GM10248 (cell line): ENCODE measurements around the gene CDKAL1.

Experiments
- CTCF ChIA-PET: fragments of 300-600 bp; sonication (Branson Sonifier 250); formaldehyde crosslinking; extraction: SDS; loops from one replicate; lab custom pipeline; 2021; ENCODE audit warnings: antibody characterized with exemption; lab: Yijun Ruan, JAX
- POLR2A ChIA-PET: fragments of 350-650 bp; sonication (Branson Sonifier 250); formaldehyde crosslinking; extraction: SDS; loops from one replicate; lab custom pipeline; 2020; ENCODE audit warnings: antibody characterized with exemption; lab: Yijun Ruan, JAX
- DNase-seq: peaks from one replicate; pipeline ENCODE4 v3.0.0; 2012; ENCODE audit errors: extremely low spot score
- TF ChIP-seq, protein P1 (sequence below): IDR thresholded peaks from 2 replicates; pipeline ENCODE4 v1.5.1; 2012; ENCODE audit warnings: mild to moderate bottlenecking, low read depth; ENCODE audit errors: extremely low read depth, missing control alignments, control extremely low read depth

CDKAL1 gene

DNA sequence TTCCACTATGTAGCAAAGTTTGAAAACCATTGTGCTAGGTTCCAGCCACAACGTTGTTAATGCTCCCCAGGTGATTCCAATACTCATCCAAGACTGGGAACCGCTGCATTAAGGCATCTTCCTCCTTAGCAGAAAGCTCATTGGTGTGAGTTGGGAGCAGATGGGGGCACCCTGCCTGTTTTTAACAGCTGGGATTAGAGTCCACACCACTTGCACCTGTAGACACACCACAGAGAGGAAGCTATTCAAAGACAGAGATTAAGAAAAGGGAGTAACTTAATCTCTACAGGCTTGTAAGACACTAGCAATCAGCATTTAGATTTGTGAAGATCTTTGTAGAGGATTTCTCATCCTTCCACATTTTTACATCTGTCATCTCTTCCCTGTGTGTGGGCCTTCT, 725.4 kb downstream of the CDKAL1 start:
- CTCF ChIA-PET: interaction anchor here (2.0 kb wide), 1 partner anchor 49 kb away, joined by 4 read pairs; no protein-coding TSS in a partner anchor
- no peak for DNase-seq
- POLR2A ChIA-PET: no interaction called here
- TF ChIP-seq, protein P1, sequence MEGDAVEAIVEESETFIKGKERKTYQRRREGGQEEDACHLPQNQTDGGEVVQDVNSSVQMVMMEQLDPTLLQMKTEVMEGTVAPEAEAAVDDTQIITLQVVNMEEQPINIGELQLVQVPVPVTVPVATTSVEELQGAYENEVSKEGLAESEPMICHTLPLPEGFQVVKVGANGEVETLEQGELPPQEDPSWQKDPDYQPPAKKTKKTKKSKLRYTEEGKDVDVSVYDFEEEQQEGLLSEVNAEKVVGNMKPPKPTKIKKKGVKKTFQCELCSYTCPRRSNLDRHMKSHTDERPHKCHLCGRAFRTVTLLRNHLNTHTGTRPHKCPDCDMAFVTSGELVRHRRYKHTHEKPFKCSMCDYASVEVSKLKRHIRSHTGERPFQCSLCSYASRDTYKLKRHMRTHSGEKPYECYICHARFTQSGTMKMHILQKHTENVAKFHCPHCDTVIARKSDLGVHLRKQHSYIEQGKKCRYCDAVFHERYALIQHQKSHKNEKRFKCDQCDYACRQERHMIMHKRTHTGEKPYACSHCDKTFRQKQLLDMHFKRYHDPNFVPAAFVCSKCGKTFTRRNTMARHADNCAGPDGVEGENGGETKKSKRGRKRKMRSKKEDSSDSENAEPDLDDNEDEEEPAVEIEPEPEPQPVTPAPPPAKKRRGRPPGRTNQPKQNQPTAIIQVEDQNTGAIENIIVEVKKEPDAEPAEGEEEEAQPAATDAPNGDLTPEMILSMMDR: no peak

DNA sequence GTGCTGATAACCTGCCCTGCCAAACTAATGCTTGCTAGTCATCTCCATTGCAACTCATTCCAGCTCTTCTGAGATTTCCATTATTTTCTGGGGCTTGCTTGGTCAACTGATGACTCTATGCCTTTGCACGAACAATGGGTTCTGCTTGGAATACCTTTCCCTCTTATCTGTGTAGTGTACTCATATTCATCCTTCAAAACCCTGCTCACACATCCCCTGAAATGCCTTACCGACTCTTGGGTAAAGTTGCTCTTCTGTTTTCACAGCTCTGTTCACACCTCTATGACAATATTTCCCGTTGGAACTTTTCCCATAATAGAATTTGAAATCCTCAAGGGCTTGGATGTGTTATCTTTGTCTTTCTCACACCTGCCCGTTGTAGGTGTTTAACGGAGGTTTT, 728.2 kb downstream of the CDKAL1 start:
- TF ChIP-seq, protein P1: no peak
- no peak for DNase-seq
- CTCF ChIA-PET: interaction anchor here (2.1 kb wide), 1 partner anchor 12 kb away, joined by 5 read pairs; no protein-coding TSS in a partner anchor
- POLR2A ChIA-PET: no interaction called here

DNA sequence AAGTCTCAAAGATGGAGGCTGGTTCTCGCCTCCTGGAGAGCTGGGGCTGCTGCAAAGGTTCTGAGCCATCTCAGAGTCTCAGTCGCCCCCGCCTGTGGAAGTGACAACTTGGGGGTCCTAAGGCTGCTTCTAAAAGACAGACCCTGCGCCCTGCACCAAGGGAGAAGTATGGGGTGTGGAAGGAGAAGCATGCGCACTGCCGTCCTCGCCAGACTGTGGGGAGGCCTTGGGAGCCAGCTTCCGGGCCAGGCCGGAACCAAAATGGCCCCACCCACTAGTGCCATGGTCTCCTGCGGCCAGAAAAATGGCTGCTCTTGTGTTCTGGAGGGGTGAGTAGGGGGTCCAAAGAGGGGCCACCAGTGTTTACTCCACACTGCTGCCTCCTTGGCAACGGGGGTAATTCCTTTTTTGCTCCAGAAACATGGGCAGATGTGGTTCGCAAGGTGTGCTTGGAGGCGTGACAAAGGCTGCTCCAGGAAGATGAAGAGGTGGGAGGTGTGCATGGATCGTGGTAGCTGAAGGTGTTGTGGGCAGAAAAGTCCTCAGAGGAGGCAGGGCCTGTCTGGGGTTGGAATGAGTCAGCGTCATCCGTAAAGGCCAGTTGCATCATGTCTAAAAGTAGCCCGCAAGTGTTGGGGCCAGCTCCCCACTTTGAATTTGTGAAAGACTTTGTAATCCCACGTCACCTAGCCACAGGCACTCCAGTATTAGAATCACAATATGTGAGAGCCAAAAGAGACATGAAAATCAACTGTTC, 729.5 kb downstream of the CDKAL1 start:
- CTCF ChIA-PET: interaction anchor here (1.5 to 2.1 kb wide), 3 partner anchors 10 to 44 kb away, joined by 4 to 5 read pairs (median 5); no protein-coding TSS in a partner anchor
- POLR2A ChIA-PET: no interaction called here
- DNase-seq: peak; percentile 46
- TF ChIP-seq, protein P1: no peak

DNA sequence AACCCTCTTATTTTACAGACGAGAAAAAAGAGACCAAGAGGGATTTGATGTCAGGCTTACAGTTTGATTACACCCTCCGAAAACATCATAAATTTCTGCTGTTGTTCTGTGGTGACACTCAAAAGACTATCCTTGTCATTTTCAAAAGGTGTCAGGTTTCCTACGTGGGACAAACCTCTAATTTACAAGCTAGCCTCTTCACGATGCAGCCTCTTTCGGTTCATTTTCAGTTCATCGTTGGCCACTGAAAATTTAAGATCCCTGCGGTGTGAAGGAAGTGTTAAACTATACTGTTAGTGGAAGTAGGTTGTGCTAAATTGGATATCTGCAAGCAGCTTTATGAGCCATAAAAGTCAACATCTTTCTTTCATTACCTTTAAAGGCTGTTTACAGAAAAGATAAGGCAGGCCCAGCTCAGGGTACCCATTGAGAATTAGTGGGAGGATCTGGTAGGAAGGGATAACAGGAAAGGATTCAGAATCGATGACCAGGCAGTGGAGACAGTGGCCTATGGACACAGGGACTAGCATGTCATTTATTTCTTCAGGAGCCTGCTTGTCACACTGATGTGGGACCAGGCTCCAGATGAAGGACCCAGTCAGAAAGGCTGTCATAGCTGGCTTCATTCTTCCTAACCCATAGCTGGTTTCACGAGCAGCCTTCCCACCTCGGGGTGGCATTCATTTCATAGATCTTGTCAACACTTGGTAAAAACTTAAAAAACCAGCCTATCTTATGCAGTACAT, 730.2 kb downstream of the CDKAL1 start:
- ChIA-PET POLR2A (no interaction called here), CTCF (interaction anchor here (1.5 to 2.1 kb wide), 3 partner anchors 10 to 44 kb away, joined by 4 to 5 read pairs (median 5); no protein-coding TSS in a partner anchor)
- TF ChIP-seq, protein P1: no peak
- no peak for DNase-seq

GRCh38 chr6:21265034-21265729, 730.9 kb downstream of the CDKAL1 start:
- TF ChIP-seq, protein P1: no peak
- CTCF ChIA-PET: interaction anchor here (1.3 kb wide), 1 partner anchor 72 kb away, joined by 3 read pairs; no protein-coding TSS in a partner anchor
- no peak for DNase-seq
- POLR2A ChIA-PET: no interaction called here

DNA sequence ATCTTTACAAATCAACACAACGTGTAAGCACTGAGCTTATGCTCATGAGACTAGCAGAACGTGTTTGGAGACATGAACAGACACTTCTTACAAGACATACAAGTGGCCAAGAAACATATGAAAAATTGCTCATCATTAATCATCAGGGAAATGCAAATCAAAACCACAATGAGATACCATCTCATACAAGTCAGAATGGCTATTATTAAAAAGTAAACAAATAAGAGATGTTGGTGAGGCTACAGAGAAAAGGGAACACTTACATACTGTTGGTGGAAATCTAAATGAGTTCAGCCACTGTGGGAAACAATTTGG, 731.4 kb downstream of the CDKAL1 start:
- no peak for DNase-seq
- CTCF ChIA-PET: interaction anchor here (1.3 kb wide), 1 partner anchor 73 kb away, joined by 3 read pairs; no protein-coding TSS in a partner anchor
- TF ChIP-seq, protein P1: no peak
- POLR2A ChIA-PET: no interaction called here
